GM21381 (cell line): ENCODE results near the gene FBN2.

Experiments
- ATAC-seq: cut with Tn5 transposase; IDR thresholded peaks from one replicate; pipeline ENCODE4 v1.9.1; 2021; ENCODE audit warnings: mild to moderate bottlenecking, moderate library complexity; ENCODE audit not compliant: unreplicated experiment

Gene FBN2

GRCh38 chr5:128538000-128538249 lies at the start of gene FBN2:
TSS of gene FBN2 (minus strand) at chr5:128538245. CDS start at chr5:128537603, 642 bp downstream.
- no peak for ATAC-seq

GRCh38 chr5:128587275-128587674 lies 49.2 kb upstream of the FBN2 start:
- ATAC-seq, result no peak

GRCh38 chr5:128586848-128587247 lies 48.8 kb upstream of the FBN2 start:
- ATAC-seq, result no peak

- no peak for ATAC-seq
Measured at GRCh38 chr5:128579639-128580038, 41.6 kb upstream of the FBN2 start.

GRCh38 chr5:128579093-128579492 lies 41.0 kb upstream of the FBN2 start:
- no peak for ATAC-seq

GRCh38 chr5:128574041-128574440 lies 36.0 kb upstream of the FBN2 start:
- no peak for ATAC-seq

- ATAC-seq, result no peak
Measured at GRCh38 chr5:128572930-128573319, 34.9 kb upstream of the FBN2 start.

- no peak for ATAC-seq
Measured at GRCh38 chr5:128572051-128572929, 34.2 kb upstream of the FBN2 start.

GRCh38 chr5:128566178-128566577 lies 28.1 kb upstream of the FBN2 start:
- ATAC-seq, result no peak

- no peak for ATAC-seq
Measured at GRCh38 chr5:128559300-128560297, 21.6 kb upstream of the FBN2 start.

GRCh38 chr5:128553747-128554146 lies 15.7 kb upstream of the FBN2 start:
- no peak for ATAC-seq

GRCh38 chr5:128551476-128551875 lies 13.4 kb upstream of the FBN2 start:
- no peak for ATAC-seq

GRCh38 chr5:128549496-128549895 lies 11.5 kb upstream of the FBN2 start:
- ATAC-seq, result no peak

GRCh38 chr5:128546658-128547281 lies 8.7 kb upstream of the FBN2 start:
- no peak for ATAC-seq

GRCh38 chr5:128541385-128541784 lies 3.3 kb upstream of the FBN2 start:
- no peak for ATAC-seq

- no peak for ATAC-seq
Measured at GRCh38 chr5:128539038-128539429, 989 bp upstream of the FBN2 start.

GRCh38 chr5:128538250-128539037 lies 399 bp upstream of the FBN2 start:
- ATAC-seq, result no peak

GRCh38 chr5:128537221-128537999 lies 635 bp downstream of the FBN2 start:
- no peak for ATAC-seq

- ATAC-seq, result no peak
Measured at GRCh38 chr5:128536254-128537220, 1.5 kb downstream of the FBN2 start.
